Activated T-cell treated with anti-CD3 and anti-CD28 coated beads for 24 hours (primary cell): ENCODE data around the gene PRKCQ.

ENCODE experiments used
- DNase-seq: peaks from one replicate; pipeline ENCODE4 v3.0.0-alpha.2; 2020; ENCODE audit warnings: low read depth

Gene PRKCQ

DNA sequence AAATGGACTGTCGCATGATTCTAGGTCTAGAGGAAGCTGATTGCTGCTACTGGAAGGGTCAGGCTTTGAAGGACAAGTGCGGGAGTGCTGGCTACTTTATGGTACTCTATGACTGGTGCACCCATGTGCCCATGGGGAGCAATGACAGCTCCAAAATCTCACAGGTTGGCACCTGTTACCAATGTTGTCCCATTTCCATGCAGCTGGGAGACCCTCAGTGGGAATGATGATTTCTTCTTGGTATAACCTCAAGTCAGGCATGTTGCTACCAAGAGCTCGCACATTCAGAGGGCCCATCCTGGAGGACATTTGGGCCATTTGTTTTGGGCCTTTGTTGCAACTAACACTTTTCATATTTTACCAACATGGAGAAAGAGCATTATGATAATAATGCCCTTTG lies 174.4 kb downstream of the PRKCQ start:
- no peak for DNase-seq

DNA sequence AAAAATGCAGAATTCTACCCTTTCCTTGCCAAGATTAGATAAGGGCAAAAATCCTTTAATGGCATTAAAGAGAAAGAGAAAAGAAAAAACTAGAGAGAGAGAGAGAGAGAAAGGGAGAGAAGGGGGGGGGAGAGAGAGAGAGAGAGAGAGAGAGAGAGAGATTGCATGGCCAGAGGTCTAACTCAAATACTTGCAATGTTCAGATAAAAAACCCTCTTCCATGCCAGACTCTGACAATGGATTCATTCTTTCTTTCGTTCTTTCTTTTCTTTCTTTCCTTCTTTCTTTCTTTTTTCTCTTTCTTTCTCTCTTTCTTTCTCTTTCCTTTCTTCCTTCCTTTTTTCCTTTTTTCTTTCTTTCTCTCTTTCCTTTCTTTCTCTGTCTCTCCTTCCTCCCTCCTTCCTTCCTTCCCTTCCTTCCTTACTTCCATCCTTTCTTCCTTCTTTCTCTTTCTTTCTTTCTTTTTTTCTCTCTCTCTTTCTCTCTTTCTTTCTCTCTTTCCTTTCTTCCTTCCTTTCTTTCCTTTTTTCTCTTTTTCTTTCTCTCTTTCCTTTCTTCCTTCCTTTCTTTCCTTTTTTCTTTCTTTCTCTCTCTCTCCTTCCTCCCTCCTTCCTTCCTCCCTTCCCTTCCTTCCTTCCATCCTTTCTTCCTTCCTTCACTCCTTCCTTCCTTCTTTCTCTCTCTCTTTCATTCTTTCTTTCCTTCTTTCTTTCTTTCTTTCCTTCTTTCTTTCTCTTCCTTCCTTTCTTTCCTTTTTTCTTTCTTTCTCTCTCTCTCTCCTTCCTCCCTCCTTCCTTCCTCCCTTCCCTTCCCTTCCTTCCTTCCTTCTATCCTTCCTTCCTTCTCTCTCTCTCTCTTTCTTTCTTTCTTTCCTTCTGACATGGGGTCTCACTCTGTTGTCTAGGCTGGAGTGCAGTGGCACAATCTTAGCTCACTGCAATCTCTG lies 175.7 kb downstream of the PRKCQ start:
- no peak for DNase-seq

DNA sequence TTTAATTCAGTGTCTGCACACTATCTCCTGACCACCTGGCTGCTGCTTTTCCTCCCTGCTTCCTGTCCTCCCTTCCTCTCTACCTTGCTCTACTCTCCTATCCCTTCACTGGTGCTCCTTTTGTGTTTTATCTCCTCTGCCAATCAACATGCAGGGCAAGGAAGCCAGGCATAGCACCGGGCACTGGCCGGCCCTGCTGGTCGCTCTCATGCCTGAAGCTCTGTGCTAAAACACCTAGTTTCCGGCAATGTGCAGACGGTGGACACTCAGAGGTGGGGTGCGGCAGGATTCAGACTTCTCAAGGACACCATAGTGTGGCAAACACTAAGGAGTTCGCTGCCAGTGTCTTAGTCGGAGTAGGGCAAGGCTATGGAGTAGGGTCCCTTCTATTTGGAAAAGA lies 177.1 kb downstream of the PRKCQ start:
- no peak for DNase-seq

DNA sequence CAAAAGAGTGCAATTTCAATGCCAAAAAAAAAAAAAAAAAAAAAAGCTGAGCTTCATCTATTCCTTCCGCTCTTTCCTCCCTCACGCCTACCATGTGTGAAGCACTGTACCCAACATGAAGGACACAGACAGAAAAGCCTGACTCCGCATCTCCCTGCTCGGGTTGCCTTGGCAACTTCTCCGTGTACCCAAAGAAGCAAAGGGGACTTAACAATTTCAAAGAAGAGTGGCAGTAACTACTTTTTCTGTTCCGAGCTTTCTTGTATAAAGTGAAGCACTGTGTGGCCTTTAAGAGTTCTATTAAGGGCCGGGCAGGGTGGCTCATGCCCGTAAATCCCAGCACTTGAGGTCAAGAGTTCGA lies 177.7 kb downstream of the PRKCQ start:
- DNase-seq, result no peak

DNA sequence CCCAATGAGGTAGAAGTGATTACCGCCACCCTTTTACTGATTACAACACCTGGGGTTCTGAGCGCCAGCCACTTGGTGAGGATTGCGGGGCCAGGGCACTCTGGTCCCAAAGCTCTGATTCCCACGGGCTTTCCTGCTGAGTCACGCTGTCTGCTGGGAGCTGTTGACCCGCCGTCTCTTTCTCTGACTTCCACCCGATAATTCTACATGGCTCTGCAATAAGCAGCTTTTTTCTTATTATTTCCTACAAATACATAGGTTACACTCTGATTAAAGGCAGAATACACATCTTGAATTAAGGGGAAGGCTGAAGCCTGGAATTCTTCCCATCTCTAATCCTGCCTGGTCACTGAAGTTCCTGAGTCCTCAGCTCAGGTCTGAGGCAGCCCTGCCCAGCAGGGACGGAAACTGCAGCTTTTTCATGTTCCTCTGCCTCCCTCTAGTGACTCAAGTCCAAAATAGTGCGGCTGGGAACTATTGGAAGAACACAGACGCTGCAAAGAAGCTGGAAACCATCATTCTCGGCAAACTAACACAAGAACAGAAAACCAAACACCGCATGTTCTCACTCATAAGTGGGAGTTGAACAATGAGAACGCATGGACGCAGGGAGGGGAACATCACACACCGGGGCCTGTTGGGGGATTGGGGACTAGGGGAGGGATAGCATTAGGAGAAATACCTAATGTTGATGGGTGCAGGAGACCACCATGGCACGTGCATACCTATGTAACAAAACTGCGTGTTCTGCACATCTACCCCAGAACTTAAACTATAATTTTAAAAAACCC lies 178.3 kb downstream of the PRKCQ start:
- DNase-seq, result peak; percentile 58

DNA sequence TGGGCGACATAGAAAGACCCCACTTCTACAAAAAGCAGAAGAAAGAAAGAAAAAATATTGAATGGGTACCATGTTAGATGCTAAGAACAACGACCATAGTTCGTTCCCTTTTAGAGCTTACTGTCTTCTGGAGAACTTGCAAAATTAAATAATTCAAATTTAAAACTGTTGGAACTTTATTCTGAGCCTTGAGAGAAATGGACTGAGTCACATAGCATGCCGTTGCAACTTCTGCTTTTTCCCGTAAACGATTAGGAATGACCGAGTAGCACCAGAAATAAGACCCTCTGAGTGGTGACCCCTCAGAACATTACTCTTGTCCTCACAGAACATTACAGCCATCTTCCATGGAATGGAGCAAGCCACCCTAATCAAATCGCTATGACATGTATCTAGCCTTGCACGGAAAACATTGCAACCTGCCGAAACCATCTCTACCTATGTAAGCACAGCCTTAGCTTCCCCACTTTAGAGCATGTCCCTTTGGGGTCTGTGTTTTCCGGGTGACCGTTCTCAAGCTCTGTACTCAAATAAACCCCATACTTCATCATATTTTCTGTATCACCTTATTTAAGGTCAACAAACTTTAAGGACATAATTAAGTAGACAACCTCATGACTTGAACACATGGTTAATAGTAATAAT lies 179.1 kb downstream of the PRKCQ start:
- no peak for DNase-seq

DNA sequence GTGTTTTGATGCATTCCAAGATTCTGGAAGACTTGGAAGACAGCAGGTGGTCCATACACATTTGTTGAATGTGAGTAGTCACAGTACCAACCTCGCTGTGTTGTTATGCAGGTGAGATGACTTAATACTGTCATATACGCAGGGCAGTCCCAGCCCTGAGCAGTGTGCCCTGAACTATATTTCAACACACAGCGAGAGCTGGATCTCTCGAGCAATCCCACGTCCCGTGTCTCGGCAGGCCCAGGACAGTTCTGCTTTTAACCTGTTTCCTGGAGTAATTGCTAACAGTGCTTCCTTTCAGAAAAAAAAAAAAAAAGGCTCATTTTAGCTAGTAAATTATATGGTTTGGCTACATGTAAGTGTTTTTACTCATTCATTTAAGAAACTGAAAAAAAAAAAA lies 179.7 kb downstream of the PRKCQ start:
- no peak for DNase-seq

DNA sequence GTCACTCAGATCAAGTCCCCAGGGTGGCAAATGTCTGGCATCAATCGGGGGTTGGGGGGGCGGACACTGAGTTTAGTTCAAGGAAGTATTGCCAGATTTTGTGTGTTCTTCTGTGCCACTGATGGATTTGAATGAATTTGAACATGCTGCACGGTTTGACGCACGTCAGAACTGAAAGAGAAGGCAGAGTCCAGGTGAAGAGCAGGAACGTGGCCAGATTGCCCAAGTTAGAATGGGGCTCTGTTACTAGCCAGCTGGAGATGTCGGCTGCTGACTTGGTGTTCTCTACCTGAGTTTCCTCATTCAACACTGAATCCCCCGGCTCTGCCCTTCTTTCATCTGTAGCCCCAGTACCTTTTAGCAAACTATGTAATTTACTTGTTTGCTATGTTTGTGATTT lies 180.2 kb downstream of the PRKCQ start:
- DNase-seq, result no peak

DNA sequence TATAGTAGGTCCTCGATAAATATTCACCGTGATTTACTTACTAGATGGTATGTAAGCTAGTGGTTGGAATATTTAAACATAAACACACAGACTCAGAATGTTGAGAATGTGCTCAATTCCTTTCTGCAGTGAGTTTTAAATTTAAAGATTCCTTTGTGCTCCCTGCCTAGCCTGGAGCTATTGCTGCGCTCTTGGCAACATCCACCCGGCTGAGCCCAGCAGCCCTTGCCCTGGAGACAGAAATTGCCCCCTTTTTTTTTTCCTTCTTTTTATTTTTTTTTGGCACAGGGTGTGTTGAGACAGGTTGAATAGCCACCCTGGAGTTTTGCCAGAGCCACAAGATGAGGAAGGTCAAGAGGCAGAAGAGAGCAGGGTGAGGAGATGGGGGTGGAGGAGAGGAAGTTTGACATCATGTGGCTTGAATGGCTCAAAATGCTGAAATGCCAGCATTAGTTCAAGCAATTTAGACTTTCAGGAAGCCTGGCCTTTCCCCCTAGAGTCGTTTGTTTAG lies 180.8 kb downstream of the PRKCQ start:
- no peak for DNase-seq

DNA sequence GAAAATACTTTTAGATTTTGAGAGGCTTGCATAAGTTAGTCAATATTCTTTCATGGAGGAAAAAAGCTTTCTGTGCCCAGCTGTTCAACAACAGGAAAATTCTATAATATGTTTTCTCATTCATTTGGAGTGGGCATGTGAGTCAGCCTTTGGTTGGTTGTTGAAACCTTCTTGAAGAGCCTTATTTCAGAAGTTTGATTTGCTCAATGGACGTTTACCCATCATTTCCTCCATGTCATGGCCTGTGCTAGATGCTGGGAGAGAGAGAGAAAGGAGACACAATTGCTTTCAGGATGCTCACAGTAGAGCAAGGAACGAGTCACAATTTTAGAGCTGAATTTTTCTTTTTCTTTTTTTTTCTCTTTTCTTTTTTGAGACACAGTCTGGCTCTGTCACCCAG lies 181.7 kb downstream of the PRKCQ start:
- DNase-seq, result no peak

DNA sequence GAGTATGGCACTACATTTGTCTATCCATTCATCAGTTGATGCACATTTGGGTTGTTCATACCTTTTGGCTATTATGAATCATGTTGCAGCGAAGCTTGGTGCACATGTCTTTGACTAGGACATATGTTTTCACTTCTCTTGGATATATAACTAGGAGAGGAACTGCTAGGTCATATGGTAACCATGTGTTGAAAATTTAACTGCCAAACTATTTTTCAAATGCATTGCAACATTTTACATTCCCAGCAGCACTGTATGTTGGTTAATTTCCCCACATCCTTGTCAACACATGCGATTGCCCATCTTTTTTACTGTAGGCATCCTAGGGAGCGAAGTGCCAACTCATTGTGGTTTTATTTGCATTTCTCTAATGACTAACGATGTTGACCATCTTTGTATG lies 183.4 kb downstream of the PRKCQ start:
- no peak for DNase-seq

DNA sequence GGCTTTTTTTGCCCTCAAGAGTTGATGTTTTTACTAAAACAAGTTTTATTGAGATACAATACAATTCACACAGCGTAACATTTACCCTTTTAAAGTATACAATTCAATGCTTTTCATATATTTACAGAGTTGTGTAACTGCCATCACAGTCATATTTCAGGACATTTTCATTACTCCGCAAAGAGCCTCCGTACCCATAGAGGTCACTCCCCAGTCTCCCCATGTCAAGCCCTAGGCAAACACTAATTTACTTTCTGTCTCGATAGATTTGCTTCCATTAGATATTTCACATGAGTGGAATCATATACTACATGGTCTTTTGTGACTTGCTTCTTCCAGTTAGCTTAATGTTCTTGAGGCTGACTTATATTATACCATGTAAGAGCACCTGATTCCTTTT lies 183.8 kb downstream of the PRKCQ start:
- DNase-seq, result no peak

DNA sequence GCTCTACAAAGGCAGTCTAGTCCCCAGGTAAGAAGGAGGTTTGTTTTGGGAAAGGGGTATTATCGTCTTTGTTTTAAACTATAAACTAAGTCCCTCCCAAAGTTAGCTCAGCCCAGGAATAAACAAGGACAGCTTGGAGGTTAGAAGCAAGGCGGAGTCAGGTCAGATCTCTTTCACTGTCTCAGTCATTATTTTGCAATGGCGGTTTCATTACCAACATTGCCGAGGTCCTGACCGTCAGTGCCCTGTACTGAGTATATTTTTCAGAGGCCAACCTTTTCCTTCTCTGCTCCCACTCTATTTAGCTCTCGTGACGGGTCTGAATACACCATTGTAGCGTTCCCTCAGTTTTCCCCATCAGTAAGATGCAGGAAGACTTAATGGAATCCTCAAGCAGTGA lies 184.5 kb downstream of the PRKCQ start:
- no peak for DNase-seq

DNA sequence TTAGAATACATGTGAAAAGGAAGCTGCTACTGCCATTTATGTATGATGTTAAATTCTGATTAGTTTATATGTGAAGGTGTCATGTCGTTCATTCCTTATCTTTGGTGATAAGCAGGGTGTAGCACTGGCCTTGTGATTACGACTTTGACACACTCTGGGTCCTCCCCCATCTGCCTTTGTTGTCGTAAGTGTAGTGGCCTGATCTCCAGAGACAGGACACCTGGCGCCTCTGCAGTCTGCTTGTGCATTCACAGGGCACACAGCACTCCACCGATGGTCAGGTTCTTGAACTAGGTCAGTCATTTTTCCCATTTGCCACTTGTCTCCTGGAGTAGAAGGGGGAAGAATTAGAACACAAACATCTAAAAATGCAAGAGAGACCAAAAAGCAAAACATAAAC lies 186.0 kb downstream of the PRKCQ start:
- no peak for DNase-seq

DNA sequence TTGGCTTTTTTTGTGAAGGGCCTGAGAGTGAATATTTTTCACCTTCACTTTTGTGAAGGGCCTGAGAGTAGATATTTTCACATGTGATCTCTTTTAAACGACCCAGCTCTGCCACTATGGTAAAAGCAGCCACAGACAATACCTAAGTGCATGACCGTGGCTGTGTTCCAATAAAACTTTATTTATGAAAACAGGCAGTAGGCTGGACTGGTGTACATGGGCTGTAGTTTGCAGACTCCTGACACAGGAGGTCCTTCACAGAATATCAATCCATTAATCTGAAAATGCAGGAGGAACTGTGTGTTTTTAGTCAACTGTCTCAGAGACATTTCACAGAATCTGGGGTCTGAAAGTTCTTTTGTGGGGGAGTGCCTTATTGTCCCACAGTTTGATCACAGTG lies 186.9 kb downstream of the PRKCQ start:
- DNase-seq, result no peak

DNA sequence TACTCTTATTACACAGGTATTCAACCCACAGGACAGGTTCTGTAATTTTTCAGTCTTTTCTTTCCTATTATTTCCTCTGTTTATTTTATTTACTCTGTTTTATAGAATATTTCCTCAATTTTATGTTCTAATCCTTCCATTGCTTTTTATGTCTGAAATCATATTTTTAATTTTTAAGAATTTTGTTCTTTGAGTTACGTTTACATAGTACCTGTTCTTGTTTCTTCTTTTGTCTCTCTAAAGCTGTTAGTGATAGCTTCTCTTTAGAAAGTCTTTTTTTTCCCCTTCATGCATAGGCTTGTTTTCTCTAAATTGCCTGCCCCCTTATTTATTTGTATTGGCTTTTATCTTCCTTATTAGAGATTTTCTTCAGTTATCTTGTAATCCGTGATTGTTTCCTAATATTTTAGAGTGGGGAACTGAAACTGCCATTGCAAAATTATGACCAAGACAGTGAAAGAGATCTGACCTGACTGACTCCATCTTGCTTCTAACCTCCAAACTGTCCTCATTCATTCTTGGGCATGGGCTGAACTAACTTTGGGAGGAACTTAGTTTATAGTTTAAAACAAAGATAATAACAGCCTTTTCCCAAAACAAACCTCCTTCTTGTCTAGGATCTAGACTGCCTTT lies 189.7 kb downstream of the PRKCQ start:
- no peak for DNase-seq

DNA sequence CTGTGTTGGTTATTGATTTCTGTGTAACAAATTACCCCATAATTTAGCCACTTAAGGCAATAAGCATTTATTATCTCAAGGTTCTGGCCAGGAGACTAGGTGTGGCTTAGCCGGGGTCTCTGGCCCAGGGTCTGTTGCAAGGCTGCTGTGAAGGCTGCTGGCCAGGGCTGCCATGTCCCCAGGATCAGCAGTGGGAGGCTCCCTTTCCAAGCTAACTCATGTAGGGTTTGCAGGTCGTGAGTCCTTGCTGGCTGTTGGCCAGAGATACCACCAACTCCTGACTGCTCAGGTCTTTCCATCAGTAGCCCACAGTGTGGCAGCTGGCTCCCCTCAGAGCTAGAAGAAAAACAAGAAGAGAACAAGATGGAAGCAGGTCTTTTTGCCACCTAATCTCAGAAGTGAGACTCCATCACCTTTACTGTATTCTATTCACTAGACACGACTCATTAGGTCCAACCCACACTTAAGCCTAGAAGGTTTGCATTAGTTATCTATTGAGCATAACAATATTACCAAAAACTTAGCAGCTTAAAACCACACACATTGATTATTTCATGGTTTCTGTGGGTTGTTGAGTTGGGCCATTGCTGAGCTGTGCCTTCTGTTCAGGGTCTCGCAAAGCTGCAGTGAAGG lies 191.7 kb downstream of the PRKCQ start:
- DNase-seq, result no peak

DNA sequence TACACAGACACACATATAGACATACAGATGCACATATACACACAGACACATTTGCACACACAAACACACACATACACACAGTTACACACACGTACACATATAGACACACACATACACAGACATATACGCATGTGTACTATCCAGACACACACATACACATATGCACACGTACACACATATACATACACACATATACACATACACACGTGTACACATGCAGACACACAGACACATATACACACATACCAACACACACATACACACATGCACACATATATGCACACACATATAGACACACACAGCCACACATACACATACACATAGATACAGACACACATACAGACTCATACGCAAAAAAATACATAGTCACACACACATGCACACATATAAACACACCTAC lies 193.1 kb downstream of the PRKCQ start:
- no peak for DNase-seq

DNA sequence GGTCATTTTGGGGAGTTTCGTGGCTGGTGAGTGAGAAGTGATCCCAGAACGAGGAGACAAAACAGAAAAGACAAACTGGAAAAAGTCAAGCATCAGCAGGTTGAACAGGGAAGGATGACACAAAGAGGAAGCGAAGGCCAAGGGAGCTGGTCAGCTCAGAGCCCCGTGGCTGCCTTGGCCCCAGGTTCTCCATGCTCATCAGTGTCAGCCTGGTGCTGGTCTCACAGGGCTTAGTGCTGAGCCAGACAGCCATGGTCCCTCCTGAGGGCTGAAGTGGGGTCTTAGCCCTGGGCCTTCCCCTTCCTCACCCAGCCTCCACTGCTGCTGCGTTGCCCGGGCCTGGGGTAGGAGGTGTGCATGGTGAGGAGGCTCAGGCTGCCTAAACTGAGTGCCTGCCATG lies 193.7 kb downstream of the PRKCQ start:
- DNase-seq, result no peak

DNA sequence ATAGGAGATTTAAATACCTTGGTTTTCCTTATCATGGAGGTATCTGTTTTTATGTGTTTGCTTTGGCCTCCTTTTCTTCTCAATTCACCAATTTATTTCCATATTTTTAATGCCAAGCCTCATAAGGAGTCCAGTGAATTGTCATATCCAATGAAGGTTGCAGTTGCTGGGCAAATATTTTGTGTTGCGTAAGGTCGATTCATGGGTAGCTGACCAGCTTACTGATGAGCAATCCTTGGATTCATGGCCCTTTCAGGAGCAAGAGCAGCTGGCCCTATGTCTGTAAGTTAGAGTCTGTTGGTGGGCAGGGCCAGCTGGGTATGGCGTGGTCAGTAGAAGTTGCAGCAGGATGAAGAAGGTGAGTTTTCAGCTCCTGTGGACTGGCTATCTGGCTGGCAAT lies 194.4 kb downstream of the PRKCQ start:
- DNase-seq, result no peak

DNA sequence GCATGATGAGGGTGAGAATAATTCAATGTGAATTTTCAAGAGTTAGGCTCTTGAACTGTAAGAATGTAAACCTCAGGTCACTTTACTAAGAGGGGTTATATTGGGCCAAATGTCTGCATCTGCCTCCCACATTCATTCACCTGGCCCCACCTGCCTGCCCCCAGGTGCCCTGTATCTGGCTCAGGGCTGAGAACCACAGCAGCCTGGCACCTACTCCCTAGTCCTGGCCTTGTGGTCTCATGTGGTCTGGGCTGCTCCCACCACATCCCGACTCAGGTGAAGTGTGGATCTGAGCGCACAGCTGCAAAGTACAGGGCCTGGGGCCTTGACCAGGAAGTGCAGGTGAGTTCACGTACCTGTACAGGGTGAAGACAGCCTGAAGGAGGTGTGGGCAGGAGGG lies 195.2 kb downstream of the PRKCQ start:
- DNase-seq, result no peak

DNA sequence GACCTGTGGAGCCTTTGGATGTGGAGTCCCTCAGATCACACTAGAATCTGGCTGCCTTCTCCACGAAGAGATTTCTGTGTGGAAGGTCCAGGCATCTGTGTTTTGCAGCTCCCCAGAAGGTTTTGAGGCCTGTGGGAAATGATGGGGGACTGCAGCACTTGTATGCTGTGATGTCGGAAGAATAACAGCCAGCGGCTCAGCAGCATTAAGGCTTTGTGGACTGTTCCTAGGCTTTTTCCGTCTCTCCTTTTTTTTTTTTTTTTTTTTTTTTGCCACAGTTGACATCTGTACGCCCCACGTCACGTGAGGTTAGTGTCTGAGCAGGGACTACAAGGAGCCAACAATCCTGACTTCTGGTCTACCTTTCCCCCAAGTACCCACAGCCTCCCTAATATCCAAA lies 196.0 kb downstream of the PRKCQ start:
- no peak for DNase-seq
